ENCODE results near the gene DNMBP.

The DNMBP gene, protein sequence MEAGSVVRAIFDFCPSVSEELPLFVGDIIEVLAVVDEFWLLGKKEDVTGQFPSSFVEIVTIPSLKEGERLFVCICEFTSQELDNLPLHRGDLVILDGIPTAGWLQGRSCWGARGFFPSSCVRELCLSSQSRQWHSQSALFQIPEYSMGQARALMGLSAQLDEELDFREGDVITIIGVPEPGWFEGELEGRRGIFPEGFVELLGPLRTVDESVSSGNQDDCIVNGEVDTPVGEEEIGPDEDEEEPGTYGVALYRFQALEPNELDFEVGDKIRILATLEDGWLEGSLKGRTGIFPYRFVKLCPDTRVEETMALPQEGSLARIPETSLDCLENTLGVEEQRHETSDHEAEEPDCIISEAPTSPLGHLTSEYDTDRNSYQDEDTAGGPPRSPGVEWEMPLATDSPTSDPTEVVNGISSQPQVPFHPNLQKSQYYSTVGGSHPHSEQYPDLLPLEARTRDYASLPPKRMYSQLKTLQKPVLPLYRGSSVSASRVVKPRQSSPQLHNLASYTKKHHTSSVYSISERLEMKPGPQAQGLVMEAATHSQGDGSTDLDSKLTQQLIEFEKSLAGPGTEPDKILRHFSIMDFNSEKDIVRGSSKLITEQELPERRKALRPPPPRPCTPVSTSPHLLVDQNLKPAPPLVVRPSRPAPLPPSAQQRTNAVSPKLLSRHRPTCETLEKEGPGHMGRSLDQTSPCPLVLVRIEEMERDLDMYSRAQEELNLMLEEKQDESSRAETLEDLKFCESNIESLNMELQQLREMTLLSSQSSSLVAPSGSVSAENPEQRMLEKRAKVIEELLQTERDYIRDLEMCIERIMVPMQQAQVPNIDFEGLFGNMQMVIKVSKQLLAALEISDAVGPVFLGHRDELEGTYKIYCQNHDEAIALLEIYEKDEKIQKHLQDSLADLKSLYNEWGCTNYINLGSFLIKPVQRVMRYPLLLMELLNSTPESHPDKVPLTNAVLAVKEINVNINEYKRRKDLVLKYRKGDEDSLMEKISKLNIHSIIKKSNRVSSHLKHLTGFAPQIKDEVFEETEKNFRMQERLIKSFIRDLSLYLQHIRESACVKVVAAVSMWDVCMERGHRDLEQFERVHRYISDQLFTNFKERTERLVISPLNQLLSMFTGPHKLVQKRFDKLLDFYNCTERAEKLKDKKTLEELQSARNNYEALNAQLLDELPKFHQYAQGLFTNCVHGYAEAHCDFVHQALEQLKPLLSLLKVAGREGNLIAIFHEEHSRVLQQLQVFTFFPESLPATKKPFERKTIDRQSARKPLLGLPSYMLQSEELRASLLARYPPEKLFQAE (N-terminal part only)

DNA sequence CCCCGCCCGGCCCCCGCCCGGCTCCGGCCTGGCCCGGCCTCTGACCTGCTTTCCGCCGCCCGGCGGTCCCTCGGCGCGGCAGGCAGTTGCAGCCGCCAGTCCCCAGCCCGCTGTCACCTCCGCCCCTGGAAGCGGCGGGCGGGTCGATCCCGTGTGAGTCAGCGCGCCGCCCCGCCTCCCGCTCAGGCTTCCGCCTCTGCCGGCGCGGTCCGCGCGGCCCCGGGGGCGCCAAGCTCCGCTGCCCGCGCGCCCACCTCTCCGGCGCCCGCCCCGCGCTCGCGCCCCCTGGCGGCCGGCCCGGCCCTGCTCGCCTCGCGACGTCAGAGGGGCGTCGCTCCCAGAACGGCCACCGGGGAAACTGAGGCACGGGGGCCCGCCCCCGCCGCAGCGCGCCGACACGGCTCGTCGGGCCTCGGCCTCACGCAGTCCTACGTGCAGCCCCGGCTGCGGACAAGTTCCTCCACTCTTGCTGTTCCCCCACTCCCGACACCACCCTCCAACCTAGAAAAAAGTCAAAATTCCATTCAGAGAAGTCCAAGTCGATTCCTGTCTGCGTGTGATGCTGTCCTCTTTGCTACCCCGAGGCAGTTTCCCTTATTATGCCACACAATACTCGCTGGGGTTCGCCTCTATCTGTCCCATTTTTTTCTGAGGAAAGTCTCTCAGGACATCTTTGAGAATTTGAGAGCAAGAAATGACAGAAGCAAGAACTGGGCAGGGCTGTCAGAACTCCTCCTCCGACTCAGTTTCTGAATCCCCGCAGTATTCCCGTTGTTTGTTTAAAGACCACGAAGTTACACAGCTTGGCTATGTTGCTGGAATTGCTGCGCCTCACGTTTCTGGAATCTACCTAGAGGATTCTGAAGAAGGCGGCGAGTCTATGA lies at the start of gene DNMBP:
Gene DNMBP (minus strand): TSS at position 155 of the 884 bp plus-strand sequence. CDS start 37,823 bp downstream, outside the sequence.
- Histone ChIP-seq H2AFZ (ENCODE audit: low read depth) (peak within 1 kb of the TSS; percentile 95), H3K27ac (no peak within 1 kb of the TSS), H3K27me3 (ENCODE audit: insufficient read depth, low read depth) (no peaks in the 10 kb centered on the region), H3K9ac (peak within 1 kb of the TSS; percentile 56), H4K20me1 (ENCODE audit: insufficient read depth) (no peaks in the 10 kb centered on the region), H3K79me2 (ENCODE audit: insufficient read depth, low read depth) (no peaks in the 10 kb centered on the region), H3K36me3 (ENCODE audit: insufficient read depth) (no peaks in the 10 kb centered on the region), H3K4me3 (IDR thresholded peaks at IDR 0.05; ENCODE audit: insufficient read depth, low read depth, low read length) (no peak within 1 kb of the TSS), H3K4me2 (peak within 1 kb of the TSS; percentile 95), H3K4me1 (ENCODE audit: low read depth, poor library complexity, severe bottlenecking) (peaks cover 46% of the 10 kb centered on the region)
- TF ChIP-seq, protein P1, sequence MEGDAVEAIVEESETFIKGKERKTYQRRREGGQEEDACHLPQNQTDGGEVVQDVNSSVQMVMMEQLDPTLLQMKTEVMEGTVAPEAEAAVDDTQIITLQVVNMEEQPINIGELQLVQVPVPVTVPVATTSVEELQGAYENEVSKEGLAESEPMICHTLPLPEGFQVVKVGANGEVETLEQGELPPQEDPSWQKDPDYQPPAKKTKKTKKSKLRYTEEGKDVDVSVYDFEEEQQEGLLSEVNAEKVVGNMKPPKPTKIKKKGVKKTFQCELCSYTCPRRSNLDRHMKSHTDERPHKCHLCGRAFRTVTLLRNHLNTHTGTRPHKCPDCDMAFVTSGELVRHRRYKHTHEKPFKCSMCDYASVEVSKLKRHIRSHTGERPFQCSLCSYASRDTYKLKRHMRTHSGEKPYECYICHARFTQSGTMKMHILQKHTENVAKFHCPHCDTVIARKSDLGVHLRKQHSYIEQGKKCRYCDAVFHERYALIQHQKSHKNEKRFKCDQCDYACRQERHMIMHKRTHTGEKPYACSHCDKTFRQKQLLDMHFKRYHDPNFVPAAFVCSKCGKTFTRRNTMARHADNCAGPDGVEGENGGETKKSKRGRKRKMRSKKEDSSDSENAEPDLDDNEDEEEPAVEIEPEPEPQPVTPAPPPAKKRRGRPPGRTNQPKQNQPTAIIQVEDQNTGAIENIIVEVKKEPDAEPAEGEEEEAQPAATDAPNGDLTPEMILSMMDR (conservative IDR thresholded peaks at IDR 0.05; ENCODE audit: low read depth, low read length): peak; percentile 63

DNA sequence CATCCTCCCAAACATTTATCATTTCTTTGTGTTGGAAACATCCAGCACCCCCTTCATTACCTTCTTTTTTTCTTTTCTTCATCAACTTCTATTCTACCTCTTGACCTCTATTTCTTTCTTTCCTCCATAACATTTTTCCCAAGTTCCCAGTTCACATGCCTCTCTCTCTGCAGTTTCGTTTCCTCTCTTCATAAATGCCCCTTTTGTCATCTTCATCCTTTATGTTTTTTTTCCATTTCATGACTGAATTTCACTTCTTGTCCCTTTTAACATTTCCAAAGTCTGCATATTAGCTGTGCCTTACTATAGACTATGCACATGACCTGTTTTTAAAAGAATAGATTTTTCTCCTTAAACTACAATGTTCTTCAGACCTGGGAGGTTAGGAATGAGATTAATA lies 48.2 kb upstream of the DNMBP start:
- H3K27ac ChIP-seq: no peak overlapping the region
- TF ChIP-seq, protein P1 (conservative IDR thresholded peaks at IDR 0.05; ENCODE audit: low read depth, low read length): no peak
- no peak overlapping the region for H3K4me3 ChIP-seq (IDR thresholded peaks at IDR 0.05; ENCODE audit: insufficient read depth, low read depth, low read length)
- H3K4me2 ChIP-seq: no peak overlapping the region
- H4K20me1 ChIP-seq (ENCODE audit: insufficient read depth): no peaks in the 10 kb centered on the region
- no peak overlapping the region for H2AFZ ChIP-seq (ENCODE audit: low read depth)
- no peak overlapping the region for H3K9ac ChIP-seq
- H3K79me2 ChIP-seq (ENCODE audit: insufficient read depth, low read depth): no peaks in the 10 kb centered on the region
- no peaks in the 10 kb centered on the region for H3K4me1 ChIP-seq (ENCODE audit: low read depth, poor library complexity, severe bottlenecking)
- no peaks in the 10 kb centered on the region for H3K36me3 ChIP-seq (ENCODE audit: insufficient read depth)
- H3K27me3 ChIP-seq (ENCODE audit: insufficient read depth, low read depth): no peaks in the 10 kb centered on the region

DNA sequence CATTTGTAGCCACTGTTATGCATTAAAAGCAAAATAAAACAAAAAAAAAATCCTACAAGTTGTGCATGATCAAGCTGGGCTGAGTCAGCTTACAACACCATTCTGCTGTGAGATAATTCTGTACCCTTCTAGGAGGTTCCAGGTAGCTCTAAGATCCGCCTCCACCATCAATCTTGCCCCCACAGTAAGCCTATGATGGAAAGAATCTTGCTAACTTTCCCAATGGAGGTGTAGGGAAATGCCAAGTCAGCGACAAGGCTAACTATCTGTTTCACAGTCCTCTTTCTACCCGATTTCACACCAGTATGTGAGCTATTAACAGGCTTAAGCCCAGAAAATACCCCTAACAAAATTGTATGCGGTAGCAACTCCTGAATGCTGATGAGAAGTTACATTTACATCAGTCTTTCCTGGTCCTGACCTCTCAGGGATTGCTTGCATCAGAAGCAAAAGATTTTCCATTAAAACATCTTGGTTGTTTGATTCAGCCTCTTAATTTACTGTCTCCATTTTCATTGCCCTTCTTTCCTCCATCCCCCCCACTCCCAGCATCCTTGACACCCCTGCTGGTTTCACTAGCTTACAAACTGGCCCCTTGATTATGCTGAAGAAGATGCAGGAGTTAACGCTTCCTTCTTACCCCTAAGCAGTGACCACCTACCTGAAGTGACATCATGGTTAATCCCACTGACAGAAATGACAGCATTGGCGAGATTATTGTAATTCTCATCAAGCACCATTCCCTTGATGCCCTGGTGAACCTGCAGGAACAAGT lies 44.1 kb upstream of the DNMBP start:
- H3K27me3 ChIP-seq (ENCODE audit: insufficient read depth, low read depth): no peaks in the 10 kb centered on the region
- H3K4me1 ChIP-seq (ENCODE audit: low read depth, poor library complexity, severe bottlenecking): no peaks in the 10 kb centered on the region
- H3K9ac ChIP-seq: no peak overlapping the region
- no peak overlapping the region for H3K4me2 ChIP-seq
- no peak overlapping the region for H3K4me3 ChIP-seq (IDR thresholded peaks at IDR 0.05; ENCODE audit: insufficient read depth, low read depth, low read length)
- H3K79me2 ChIP-seq (ENCODE audit: insufficient read depth, low read depth): no peaks in the 10 kb centered on the region
- H2AFZ ChIP-seq (ENCODE audit: low read depth): no peak overlapping the region
- no peaks in the 10 kb centered on the region for H3K36me3 ChIP-seq (ENCODE audit: insufficient read depth)
- TF ChIP-seq, protein P1 (conservative IDR thresholded peaks at IDR 0.05; ENCODE audit: low read depth, low read length): no peak
- H4K20me1 ChIP-seq (ENCODE audit: insufficient read depth): no peaks in the 10 kb centered on the region
- no peak overlapping the region for H3K27ac ChIP-seq
